ENCODE measurements around the gene KCNA1. TPM values are rescaled to one million over a fixed set of nuclear protein-coding genes. Genes with fewer than 3 reads are reported as not detected.

Gene KCNA1
- total RNA-seq, 1 experiment from 2014 or later = 0.98 TPM

GRCh38 chr12:4900327-4900726 is 9.4 kb upstream of the KCNA1 start:
- Histone ChIP-seq H2BK120ac (ENCODE audit: low read depth, low read length, poor library complexity, severe bottlenecking) (no peak overlapping the region), H2BK5ac (ENCODE audit: insufficient read length, low read length) (no peak overlapping the region), H4K20me1 (ENCODE audit: control insufficient read depth, insufficient read depth, insufficient read length) (no peaks in the 10 kb centered on the region), H4K8ac (replicated peaks; ENCODE audit: insufficient read length, low read depth, low read length) (no peak overlapping the region), H3K9me3 (ENCODE audit: control insufficient read depth, low read depth, low read length) (no peaks in the 10 kb centered on the region), H3K56ac (ENCODE audit: insufficient read length, low read depth, low read length) (no peak overlapping the region), H3K18ac (ENCODE audit: insufficient read length, low read depth, low read length) (no peak overlapping the region), H3K27ac (ENCODE audit: insufficient read length, low read depth, low read length) (no peak overlapping the region), H3K4ac (ENCODE audit: low read depth, low read length) (no peak overlapping the region), H2BK12ac (ENCODE audit: insufficient read length, low read depth, low read length) (no peak overlapping the region), H3K27me3 (ENCODE audit: insufficient read depth, low read length) (no peaks in the 10 kb centered on the region; the same call in 1 of the 2 replicates), H4K91ac (ENCODE audit: insufficient read length, low read depth, low read length) (no peak overlapping the region), H2AK5ac (ENCODE audit: insufficient read length, low read length) (no peak overlapping the region), H3K14ac (ENCODE audit: insufficient read depth, low read length) (no peak overlapping the region), H3K23me2 (ENCODE audit: insufficient read length, low read depth, low read length, poor library complexity, severe bottlenecking) (no peaks in the 10 kb centered on the region), H3K79me1 (ENCODE audit: insufficient read depth, low read depth, low read length, poor library complexity, severe bottlenecking) (no peaks in the 10 kb centered on the region), H4K5ac (ENCODE audit: insufficient read length, low read depth, low read length) (no peak overlapping the region), H3T11ph (ENCODE audit: low read length) (no peak overlapping the region), H2BK15ac (ENCODE audit: low read depth, low read length) (no peak overlapping the region), H2BK20ac (ENCODE audit: low read depth, low read length, poor library complexity, severe bottlenecking) (no peak overlapping the region), H3K4me1 (ENCODE audit: insufficient read depth, low read length) (no peaks in the 10 kb centered on the region), H3K79me2 (ENCODE audit: insufficient read depth, low read length) (no peaks in the 10 kb centered on the region), H2AFZ (ENCODE audit: low read length) (no peak overlapping the region), H3K4me2 (ENCODE audit: insufficient read depth, insufficient read length, low read length) (no peak overlapping the region), H3K9ac (ENCODE audit: extremely low read depth, insufficient read length, low read length) (no peak overlapping the region), H3K23ac (ENCODE audit: insufficient read length, low read depth, low read length) (no peak overlapping the region)
- no peak for TF ChIP-seq CTCF (conservative IDR thresholded peaks at IDR 0.05)
- Mint-ChIP-seq H3K4me3 (no peak overlapping the region), H3K9me3 (no peaks in the 10 kb centered on the region), H3K27me3 (ENCODE audit: low read depth) (peaks cover 32% of the 10 kb centered on the region), H3K27ac (no peak overlapping the region), H3K36me3 (ENCODE audit: insufficient read depth in 1 of 3, low read depth in 3 of 3) (no peaks in the 10 kb centered on the region), H3K4me1 (no peaks in the 10 kb centered on the region)
- no CpG with 5 or more reads among the region's 5 CpGs for WGBS (ENCODE audit: extremely low coverage, insufficient read length, low lambda C conversion rate)
- no peak for DNase-seq
